GM18868 (cell line): Measurements from ENCODE around the gene D2HGDH.
"Not testable (repeated sequence)": the region's sequence is repeated elsewhere in the genome, so short reads cannot be mapped to it uniquely, and the experiment has no call there.

ENCODE experiments used
- ATAC-seq: cut with Tn5 transposase; IDR thresholded peaks from one replicate; pipeline ENCODE4 v1.9.1; 2021; ENCODE audit warnings: mild to moderate bottlenecking, moderate library complexity; ENCODE audit not compliant: unreplicated experiment

The D2HGDH gene

DNA sequence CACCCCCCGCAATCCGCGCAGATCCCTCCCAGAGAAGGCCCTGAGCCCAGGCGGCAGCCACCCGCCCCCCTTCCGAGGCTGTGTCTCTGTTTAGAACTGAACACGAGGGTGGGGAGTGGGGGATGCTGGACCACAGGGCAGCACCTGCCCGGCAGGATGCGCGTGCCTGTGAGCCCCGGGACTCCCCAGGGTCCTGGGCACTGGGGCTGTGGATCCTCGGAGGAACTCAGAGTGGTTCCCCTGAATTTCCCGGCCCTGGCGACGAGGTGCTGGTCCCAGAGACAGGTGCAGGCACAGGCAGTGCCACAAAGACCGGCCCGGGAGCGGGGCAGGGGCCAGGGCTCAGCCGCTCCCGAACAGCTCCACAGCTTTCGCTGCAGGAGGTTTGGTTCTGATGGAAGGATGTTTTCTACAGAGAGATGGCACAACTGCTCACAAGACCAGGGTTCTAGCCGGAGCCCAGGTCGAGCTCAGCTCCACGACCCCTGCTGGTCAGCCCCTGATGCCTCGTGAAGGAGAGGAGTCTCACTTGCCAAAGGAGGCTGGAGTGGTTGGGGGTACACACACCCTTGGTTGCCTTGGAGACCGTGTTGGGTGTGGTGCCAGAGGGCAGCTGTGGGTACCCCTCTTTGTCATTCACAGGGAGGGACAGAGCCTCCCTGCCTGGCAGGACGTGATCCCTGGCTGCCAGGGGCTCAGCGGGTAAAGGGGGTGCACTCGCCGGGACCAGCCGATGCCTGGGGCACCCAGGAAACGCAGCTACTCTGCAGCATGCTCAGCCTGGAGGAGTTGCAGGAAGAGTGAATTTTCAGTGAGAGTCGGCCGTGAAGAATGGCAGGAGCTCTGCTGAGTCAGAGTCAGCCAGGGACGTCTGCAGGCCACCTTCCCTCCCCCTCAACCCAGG is 70.1 kb downstream of the D2HGDH start:
- no peak for ATAC-seq

- ATAC-seq = not testable (repeated sequence)
Observed at GRCh38 chr2:241806217-241806616, 71.8 kb downstream of the D2HGDH start.

DNA sequence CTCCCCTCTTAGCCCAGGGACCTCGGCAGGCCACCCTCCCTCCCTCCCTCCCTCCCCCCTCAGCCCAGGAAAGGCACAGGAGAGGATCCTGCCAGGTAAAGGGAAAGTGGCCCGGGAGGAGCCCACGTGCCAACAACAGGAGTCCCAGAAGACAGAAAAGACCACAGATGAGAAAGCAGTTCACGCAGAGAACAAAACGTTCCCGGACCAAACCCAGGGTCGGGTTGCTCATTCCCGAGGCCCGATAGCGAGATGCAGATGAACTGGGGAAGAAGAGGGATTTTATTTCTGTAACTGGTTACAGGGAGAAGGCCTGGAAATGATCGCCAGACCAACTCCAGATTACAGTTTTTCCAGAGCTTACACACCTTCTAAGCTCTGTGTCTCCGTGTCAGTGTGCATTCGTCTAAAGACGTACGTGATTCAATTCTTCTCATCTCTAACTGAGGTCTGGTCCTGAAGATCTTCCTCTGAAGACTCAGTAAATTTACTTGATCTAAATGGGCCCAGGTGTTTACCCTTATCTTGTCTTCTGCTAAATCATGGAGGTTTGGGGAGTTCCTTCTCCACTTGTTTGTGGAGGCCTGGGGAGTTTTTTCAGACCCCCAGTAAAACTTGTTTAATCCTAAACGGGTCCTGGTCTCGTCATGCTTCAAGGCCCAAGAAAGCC is 73.8 kb downstream of the D2HGDH start:
- ATAC-seq = no peak

GRCh38 chr2:241808721-241809382 is 74.4 kb downstream of the D2HGDH start, which contains the start of gene NEU4:
Gene NEU4 (plus strand): TSS chr2:241809193. CDS start chr2:241814485, 5,292 bp downstream.
- no peak for ATAC-seq

GRCh38 chr2:241809383-241810306 is 75.2 kb downstream of the D2HGDH start:
- ATAC-seq = no peak

DNA sequence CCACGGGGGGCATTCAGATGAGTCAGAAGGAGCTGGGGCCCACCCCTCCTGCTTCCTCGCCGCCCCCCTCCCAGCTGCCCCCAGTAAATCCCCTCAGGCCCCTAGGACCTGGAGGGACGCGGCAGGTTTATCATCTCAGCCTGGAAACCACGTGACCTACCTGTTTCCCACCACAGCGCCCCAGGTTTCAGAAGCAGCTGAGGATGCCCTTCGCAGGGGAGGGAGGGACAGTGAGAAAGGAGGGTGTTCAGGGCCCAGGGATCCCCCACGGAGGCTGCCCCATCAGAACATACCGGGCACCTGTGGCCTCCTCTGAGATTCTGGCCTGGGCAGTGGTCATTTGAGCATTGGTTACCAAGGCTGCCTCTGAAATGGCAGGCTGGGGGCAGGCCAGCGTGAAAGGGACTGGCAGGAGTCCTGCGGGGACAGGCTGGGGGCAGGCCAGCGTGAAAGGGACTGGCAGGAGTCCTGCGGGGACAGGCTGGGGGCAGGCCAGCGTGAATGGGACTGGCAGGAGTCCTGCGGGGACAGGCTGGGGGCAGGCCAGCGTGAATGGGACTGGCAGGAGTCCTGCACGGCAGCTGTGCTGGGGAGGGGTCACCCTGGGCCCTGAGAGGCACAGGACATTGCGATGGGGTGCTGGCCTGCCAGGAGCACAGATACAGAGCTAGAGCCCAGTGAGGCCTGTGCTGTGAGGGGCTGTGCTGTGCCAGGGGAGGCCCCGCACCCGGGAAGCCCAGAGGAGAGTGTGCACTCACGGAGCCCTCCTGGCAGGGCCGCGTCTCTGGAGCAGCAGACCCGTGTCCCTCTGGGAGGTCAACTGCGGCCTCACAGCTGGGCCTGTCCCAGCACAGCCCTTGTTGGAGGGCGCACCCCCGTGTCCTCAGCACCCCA is 76.1 kb downstream of the D2HGDH start:
- ATAC-seq = no peak

GRCh38 chr2:241811201-241811951 is 76.9 kb downstream of the D2HGDH start:
- no peak for ATAC-seq

DNA sequence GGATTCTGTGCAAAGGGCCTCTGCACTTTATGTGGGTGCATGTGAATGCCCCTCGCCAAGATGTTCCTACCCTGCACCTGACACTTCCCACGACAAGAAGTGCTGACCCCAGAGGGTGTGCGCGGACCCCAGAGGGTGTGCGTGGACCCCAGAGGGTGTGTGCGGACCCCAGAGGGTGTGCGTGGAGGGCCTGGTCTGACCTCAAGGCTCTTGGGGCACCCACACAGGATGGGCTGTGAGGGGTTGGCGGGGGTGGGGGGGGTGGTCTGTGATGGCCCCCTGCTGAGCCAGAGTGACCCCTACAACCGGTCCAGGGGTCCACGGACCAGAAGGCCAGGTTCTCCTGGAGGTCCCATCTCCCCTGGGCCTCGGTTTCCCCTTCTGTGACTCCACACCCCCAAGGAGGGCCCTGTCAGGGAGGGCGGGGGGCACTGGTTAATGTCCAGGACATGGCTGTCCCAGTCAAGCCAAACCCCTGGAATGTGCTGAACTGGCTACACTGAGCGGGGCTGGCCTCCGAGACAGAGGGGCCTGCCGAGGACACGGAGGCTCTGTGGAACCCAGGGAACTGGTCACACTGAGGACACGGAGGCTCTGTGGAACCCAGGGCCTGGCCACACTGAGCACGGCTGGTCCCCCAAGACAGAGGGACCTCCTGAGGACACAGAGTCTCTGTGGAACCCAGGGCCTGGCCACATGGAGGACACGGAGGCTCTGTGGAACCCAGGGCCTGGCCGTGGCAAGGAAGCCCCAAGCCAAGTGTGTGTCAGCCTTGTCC is 77.7 kb downstream of the D2HGDH start:
- no peak for ATAC-seq

DNA sequence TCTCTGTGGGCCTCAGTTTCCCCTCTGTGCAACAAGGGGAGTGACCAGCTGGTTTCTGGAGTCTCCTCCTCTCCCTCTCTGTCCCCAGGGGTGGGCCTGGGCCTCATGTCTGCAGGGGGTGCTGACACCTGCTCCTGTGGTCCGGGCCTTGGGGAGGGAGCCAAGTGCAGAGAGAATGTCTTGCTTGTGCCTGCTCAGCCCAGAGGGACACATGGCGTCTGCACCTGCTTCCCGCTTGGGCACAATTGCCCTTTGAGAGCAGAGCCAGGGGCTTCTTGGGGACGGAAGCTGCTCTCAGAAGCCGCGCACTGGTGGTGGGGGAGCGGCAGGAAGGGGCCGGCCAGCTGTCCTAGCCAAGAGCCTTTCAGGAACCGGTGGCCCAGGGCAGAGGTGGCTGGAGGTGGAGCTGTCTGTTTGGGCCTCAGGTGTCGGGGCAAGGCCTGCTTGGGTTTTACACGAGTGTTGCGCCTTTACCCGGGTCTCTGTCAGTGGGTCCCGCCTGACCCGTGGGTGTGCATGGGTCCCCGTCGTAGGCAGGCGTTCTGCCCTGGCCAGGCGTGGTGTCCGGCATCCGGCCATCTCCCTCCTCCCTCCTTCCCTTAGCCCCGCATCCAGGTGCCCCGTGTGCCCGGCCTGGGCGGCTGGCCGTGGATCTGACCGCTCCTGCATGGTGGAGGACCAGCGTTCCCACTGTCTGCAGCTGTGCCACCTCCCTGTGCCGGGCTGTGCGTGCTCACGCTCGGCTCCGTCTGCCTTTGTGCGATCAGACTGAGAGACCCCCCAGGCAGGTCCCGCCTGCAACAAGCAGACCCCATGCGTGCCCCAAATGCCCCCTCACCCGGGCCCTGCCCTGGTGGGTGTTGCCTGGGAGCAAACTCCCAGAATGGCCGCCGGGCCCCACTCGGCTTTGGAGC is 78.6 kb downstream of the D2HGDH start:
- ATAC-seq = no peak

DNA sequence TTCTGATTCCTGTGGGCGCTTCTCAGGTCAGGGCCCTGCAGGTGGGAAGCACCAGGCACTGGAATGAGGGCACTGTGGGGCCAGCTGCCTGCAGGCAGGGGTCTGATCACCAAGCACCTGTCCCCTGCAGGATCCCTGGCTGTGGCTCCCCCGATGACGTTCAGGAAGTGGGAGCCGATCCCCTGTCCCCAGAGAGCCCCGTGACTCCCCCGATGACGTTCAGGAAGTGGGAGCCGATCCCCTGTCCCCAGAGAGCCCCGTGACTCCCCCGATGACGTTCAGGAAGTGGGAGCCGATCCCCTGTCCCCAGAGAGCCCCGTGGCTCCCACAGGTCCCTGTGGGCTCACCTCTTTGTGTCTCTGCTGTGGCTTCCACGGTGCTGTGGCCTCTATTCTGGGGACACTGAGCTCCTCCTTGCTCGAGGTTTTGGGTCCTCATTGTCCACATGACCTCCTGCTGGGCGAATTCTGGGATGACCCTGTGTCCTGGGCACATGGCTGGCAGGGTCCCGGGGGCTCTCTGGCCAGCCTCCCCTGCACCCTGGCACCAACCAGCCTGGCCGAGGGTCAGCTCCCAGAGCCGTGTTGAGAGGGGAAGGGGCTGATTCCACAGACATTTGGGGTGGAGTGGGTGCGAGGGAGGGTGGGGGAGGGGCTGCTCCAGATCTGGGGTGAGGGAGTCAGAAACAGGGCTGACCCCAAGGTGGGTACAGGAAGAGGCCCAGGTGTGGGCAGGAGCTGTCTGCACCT is 79.4 kb downstream of the D2HGDH start:
- ATAC-seq = no peak

DNA sequence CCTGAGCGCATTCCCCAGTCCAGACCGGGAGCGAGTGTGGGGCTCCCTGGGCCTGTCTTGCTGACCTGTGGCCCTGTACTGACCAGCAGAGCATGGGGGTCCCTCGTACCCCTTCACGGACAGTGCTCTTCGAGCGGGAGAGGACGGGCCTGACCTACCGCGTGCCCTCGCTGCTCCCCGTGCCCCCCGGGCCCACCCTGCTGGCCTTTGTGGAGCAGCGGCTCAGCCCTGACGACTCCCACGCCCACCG is 79.9 kb downstream of the D2HGDH start:
- ATAC-seq = no peak

DNA sequence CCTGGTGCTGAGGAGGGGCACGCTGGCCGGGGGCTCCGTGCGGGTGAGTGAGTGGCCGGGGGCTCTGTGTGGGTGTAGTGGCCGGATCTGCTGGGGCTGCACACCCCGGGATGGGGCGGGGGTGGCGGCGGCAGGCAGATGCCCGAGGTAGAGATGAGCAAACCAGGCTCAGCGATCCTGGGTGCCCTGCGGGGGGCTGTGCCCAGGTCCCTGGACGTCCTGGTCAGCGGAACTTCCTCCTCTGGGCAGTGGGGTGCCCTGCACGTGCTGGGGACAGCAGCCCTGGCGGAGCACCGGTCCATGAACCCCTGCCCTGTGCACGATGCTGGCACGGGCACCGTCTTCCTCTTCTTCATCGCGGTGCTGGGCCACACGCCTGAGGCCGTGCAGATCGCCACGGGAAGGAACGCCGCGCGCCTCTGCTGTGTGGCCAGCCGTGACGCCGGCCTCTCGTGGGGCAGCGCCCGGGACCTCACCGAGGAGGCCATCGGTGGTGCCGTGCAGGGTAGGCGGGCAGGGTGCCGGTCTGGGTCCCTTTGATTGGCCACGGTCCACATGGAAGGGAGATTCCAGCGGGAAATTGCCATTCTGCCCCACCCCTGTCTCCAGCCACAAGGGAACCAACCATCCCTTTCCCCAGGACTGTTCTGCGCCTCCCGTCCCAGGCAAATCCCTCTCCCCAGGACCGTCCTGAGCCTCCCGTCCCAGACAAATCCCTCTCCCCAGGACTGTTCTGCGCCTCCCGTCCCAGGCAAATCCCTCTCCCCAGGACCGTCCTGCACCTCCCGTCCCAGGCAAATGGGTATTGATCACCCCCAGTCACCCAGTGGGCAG is 80.4 kb downstream of the D2HGDH start:
- ATAC-seq = no peak

- ATAC-seq = no peak
Observed at GRCh38 chr2:241815477-241816430, 81.3 kb downstream of the D2HGDH start.

- no peak for ATAC-seq
Observed at GRCh38 chr2:241816431-241817121, 82.1 kb downstream of the D2HGDH start.
